Body of pancreas (tissue), 4 donors: ENCODE results near the gene STRIP2.

ENCODE experiments used
- CTCF ChIP-seq, 7 experiments: fragments of 450-650 bp in 4 of 7; fragments of 200-600 bp in 3 of 7; sonication (generic) in 3 of 7; IDR thresholded peaks; one replicate each; pipeline ENCODE4 v1.5.1; 2016 to 2019; ENCODE audit warnings: antibody characterized with exemption in 7 of 7
- POLR2A ChIP-seq, 3 donors: fragments of 450-650 bp; IDR thresholded peaks; one replicate each; pipeline ENCODE4 v1.6.1; 2016; ENCODE audit warnings: antibody characterized with exemption in 3 of 3, mild to moderate bottlenecking in 2 of 3

GRCh38 chr7:129391546-129392171 is 42.6 kb upstream of the STRIP2 start:
- TF ChIP-seq CTCF (IDR thresholded peaks at IDR 0.05), result no peak
- TF ChIP-seq POLR2A (IDR thresholded peaks at IDR 0.05), result no peak
